Thyroid gland (tissue), 4 donors: ENCODE results near the gene HOXC10.

ENCODE experiments used
- POLR2A ChIP-seq, 2 donors: fragments of 450-650 bp; IDR thresholded peaks; one replicate each; pipeline ENCODE4 v1.6.1; 2017; ENCODE audit warnings: antibody characterized with exemption in 2 of 2, mild to moderate bottlenecking in 2 of 2, moderate library complexity in 1 of 2
- TF ChIP-seq, protein P1 (sequence below), 6 experiments: fragments of 200-600 bp in 3 of 6; fragments of 450-650 bp in 3 of 6; sonication (generic) in 3 of 6; IDR thresholded peaks; one replicate each; pipeline ENCODE4 v1.5.1; 2016 to 2019; ENCODE audit warnings: antibody characterized with exemption in 6 of 6, mild to moderate bottlenecking in 2 of 6, inconsistent platforms in 1 of 6, moderate library complexity in 1 of 6

DNA sequence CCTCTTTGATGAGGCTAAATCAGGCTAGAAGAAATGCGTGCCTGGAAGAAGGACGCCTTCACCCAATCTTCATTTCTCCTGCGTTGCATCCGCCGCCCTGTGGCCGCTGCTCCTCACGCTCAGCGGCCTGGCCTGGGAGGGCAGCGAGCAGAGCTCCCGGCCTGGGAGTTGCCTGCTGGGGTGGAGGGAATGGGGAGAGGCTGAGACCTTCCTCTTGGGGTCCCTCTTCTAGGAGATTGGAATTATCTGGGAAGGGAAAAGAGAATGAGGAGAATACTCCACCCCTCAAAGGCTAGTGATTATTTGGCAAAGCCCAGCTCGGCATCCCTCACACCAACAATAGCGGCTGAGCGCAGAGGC is 32.6 kb upstream of the HOXC10 start:
- TF ChIP-seq, protein P1, sequence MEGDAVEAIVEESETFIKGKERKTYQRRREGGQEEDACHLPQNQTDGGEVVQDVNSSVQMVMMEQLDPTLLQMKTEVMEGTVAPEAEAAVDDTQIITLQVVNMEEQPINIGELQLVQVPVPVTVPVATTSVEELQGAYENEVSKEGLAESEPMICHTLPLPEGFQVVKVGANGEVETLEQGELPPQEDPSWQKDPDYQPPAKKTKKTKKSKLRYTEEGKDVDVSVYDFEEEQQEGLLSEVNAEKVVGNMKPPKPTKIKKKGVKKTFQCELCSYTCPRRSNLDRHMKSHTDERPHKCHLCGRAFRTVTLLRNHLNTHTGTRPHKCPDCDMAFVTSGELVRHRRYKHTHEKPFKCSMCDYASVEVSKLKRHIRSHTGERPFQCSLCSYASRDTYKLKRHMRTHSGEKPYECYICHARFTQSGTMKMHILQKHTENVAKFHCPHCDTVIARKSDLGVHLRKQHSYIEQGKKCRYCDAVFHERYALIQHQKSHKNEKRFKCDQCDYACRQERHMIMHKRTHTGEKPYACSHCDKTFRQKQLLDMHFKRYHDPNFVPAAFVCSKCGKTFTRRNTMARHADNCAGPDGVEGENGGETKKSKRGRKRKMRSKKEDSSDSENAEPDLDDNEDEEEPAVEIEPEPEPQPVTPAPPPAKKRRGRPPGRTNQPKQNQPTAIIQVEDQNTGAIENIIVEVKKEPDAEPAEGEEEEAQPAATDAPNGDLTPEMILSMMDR (IDR thresholded peaks at IDR 0.05), result no peak
- TF ChIP-seq POLR2A (IDR thresholded peaks at IDR 0.05), result no peak
